ENCODE data around the gene PHKA2.

The PHKA2 gene

DNA sequence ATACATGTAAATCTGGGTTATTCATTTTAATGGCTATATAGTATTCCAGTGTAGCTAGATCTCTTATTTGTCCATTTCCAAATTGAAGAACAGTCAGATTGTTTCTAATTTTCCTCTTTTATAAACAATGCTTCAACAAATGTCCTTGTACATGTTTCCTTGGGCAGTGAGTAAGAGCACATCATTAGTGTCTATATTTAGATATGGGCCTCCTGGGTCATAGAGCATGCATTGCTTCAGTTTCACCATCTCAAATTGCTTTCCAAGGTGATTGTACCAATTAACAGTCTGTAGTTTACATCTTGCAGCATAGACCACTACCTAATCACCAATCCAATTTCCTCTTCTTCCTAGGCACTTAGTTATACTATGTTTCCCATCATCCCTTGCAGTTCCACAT is 13.4 kb downstream of the PHKA2 start:
- no peak for DNase-seq

DNA sequence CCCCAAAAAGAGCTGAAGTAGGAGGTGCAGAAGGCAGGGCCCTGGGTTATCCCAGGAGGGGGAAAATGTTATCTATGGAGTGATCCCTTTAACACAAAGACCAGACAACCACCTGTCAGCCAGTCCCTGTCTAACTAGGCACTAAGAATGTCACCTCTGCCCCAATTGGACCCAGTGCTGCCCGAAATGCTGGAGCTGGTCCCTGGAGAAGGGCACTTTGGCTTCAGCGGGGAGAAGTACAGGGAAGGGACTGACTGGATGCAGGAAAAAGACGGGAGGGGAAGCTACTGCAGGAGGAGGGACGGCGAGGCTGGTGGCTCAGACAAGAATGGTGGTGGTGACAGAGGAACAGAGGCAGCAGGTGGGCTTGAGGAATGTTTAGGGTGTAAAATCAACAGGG is 17.3 kb downstream of the PHKA2 start:
- no peak for DNase-seq

DNA sequence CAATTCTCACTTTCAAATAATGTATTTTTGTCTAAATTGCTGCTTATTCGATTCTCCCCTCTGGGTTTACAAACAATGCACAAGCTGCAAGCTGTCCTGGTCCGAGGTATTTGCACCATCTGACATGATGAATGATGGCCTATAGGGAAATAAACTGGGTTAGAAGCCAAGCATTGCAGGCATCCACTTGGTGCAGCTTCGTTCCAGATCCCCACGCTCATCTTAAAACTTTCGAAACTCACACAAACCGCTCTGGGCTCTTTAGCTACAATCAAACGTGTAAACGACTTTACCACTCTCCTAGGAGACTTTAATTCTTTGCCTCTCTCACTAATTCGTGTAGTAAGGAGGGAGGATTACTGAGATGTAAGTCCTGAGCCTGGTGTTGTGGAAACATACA is 19.0 kb downstream of the PHKA2 start:
- no peak for DNase-seq

DNA sequence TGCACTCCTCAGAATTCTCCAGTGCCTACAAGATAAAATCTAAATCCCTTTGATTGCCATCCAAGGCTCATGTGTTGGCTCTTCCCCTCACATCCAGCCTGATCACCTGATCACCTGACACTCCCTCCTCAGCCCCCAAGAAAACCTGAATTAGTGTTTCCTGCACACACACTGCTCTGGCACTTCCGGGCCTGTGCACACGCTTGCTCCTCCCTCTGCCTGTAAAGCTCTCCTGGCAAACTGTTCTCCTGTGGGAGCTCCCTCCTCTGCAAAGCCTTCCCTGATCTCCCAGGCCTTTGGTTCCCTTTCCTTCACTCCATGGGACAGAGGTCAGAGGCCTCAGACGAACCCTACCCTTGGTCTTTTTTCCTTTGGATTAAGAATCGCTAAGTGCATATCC is 19.9 kb downstream of the PHKA2 start:
- DNase-seq = no peak

DNA sequence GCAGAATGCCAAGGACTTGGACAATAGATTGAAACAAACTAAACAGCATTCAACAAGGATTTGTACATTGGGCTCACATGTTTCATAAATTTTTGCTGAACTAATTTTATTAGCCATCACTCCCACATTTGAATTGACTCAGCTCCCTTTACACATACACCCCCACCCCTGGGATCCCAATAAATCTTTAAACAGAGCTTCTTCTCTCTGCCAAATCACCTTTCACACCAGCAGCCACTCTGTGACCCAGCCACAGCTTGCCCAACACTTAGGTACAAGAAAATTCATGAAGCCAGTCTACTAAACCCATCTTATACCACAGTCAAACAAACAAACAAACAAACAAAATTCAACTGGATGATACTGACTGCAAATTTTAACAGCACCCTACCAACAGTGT is 21.6 kb downstream of the PHKA2 start:
- no peak for DNase-seq

DNA sequence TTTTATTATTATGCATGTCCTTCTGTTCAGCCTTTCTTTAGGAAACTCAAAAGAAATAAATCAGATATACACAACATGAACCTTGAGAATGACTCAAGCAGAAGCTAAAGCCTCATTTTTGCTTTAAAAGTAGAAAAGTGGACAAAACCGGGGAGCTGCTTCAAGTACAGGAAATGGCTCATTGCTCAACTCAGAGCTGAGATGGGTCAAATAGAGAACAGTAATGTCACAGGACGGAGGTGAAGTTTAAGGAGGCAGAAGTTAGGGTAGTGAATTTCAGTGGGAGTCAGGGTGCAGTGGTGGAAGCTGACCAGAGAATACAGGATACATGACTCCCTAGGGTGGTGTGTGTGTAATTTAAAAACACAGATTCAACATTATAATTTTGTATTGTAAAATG is 22.2 kb downstream of the PHKA2 start:
- DNase-seq = no peak

DNA sequence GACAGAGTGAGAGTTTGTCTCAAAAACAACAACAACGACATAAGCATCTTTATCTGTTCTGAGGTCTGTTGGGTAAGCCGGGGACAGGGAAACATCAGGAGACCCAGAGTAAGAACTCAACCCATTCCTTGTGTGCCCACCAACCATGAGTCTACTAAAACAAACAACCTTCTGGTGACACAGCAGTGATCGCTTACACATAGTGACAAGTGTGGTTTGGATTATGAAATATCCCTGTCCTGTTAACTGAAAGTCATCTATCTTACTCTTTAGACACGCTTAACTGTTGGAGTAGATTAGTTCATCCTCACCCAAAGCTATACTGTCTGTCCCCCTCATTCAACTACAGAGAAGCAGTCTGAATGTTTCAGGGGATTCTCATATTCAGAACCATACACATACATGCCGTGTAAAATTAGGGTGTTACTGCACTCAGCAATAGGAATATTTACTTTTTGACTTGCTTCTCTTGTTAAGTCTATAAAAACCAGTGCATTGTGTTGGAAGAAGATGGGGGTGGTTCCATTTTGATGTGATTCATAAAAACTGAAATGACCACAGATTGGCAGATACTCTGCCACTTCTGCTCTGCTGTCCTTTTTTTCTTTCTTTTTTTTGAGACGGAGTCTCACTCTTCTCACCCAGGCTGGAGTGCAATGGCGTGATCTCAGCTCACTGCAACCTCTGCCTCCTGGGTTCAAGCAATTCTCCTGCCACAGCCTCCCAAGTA is 27.4 kb downstream of the PHKA2 start:
- DNase-seq = no peak

DNA sequence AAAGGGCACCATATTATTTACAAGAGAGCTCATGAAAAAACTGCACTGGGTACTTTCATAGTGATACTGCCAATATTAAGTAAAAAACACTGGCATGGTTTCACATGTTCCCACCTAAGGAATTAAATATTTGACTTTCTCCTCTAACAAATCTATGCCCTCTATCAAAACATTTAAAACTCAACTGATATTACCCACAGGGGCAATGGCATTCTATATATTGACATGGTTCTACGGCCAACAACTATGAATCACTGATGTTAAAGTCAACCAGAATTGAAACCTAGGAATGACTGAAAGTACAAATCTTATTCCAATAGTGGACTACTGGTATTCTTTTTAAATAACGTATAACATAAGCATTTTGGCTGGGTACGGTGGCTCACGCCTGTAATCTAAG is 28.2 kb downstream of the PHKA2 start:
- no peak for DNase-seq

DNA sequence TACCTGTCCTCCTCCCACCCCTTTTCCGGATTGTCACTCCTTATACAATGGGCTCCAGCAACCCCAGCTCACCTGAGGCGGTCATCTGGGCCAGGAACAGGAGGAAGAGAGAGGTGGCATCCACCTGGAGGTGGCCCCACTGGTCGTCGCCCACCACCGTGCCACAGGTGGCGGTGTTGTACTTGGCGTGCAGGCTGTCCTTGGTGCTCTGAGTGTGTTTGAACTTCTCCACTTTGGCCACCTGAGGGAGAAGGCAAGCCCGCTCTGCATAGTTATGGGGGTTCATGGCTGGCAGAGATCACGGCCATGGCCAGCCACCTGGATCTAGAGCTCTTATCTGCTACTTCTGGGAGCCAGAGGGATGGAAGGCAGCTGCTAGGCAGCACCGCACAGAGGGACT is 32.9 kb downstream of the PHKA2 start:
- no peak for DNase-seq

DNA sequence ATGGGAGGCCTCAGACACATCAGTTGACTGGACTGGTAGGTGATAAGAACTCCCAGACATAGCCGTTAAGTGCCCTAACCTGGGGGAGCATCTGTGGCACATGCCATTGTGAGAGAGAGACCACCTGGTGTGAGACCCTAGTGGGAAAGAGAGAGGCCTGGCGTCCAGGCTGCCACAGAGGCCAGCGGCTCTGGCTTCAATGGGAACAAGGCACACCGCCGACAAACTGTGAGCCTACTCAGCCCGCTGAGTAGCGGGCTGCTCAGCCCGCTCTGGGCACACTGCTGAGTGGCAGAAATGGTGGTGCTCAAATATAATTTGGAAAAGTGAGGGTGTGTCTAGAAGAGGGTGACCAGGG is 34.0 kb downstream of the PHKA2 start:
- DNase-seq = no peak

DNA sequence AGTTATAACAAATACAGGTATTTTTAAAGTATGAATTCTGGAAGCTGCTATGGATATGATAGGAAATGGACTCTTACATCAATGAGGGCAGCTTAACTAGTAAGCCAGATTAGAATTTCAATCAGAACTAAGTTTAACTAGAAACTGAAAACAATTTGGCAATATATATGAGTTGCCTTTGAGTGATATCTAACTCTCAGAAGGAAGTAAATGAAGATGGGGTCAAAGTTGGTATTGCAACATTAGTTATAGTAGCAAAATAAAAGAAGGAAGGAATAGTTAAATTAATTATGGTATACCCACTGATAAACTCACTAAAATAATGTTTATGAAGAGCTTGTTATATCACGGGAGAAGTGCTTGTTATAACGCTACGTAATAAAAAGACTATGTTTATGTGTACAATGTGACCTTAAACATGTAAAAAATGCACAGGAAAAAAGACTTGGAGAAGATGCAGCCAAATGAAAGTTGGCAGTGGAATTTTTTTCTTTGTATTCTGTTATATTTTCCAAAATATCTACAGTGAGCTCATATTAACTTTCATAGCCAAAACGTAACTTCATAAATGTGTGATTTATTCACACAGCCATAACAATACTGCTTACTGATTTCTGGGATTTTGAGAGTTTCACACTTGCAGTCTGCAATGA is 34.5 kb downstream of the PHKA2 start:
- no peak for DNase-seq

DNA sequence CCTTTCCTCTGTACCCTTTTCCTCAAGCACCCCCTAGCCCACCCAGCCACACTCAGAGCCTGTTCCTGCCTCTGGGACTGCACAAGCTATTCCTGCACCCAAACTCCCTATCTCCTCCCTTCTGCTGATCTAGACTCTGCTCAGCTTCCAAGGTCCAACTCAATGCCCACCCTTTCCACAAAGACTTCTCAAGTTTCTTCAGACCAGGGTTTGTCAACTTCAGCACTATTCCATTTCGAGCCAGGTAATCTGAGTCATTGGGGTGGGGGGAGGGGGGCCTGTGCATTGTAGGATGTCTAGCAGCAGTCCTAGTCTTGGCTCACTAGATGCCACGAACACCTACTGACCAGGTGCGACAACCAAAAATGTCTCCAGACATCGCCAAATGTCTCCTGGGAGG is 37.3 kb downstream of the PHKA2 start:
- no peak for DNase-seq

DNA sequence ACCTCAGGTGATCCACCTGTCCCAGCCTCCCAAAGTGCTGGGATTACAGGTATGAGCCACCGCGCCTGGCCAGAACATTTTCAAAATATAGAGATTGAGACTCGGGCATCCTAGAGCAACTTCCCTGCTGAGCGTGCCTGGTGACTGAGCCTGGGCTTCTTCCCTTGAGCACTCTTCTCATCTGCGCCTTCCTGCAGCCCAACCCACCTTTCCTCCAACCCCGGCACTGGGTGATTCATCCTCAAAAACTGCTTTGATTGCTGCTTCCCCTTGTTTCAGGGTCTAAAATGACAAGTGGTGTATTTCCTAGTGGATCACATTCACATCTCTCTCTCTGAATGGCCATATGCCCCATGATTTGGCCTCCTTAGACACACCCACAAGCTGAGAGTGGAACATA is 37.8 kb downstream of the PHKA2 start:
- DNase-seq = no peak

DNA sequence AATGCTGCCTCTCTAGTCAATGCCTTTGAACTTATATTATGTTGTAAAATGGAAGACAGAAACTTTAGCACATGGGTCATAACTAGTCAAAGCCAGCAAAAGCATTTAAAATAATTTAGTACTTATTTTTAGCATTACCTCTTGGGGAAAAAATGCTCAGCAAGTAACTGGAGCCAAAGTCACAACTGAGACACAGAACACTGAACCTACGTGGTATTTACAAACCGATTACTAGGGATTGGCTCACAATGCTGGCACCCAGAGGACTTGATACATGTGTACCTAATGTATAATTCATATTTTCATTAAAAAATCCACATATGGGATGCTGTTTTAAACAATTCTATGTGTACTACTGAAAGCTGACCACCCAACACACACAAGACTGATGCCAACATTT is 38.4 kb downstream of the PHKA2 start:
- no peak for DNase-seq

DNA sequence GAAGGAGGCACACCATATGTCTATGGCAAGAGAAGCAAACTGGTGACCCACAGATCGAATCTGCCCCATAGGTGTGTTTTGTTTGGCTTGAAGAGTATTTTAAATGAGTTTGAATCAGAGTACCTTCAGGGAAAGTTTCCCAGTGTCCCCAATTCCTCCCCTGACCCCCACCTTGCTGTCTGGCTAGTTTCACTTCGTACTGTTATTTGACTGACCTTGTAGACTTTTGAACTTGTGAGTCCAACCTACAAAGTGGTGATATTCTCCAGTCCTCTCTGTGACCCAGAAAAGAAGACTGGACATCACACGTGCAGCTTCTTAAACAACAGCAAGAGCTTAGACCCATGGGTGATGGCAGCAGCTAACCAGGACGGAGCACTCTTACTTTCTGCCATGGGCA is 39.4 kb downstream of the PHKA2 start:
- no peak for DNase-seq

DNA sequence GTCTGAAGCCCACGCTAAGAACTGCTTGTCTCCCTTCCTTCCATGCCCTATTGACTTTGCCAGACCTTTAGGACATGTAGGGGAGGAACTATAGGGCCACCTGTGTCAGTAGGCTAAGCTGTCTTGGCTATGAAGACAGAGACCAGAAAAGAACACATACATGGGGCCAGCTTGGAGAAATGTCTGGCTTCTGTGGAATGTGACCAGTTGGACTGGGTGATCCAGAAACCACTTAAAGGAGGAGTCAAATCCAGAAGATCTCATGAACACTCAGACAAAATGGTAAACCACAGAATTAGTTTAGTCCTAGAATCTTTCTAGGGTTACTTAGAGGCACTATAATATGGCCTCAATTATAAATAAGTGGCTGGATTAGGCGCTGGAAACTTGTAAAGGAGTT is 42.0 kb downstream of the PHKA2 start:
- no peak for DNase-seq

DNA sequence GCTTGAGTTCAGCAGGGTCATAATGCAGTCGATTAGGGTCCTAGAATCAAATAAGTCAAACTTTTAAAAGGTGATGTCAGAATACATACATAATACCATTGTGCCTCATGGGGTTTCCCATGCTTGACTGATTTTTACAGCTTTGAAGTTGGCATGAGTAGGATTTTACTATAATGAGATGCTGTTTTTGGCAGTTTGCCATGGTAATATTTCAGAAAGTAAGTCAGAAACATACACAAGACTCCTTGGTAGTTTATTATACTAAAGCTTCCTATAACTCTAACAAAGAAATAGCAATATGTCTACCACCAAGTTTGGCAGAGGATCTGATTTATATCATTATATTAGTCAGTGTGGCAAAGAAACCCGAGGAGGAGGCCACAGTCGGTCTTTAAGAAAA is 45.2 kb downstream of the PHKA2 start:
- no peak for DNase-seq

DNA sequence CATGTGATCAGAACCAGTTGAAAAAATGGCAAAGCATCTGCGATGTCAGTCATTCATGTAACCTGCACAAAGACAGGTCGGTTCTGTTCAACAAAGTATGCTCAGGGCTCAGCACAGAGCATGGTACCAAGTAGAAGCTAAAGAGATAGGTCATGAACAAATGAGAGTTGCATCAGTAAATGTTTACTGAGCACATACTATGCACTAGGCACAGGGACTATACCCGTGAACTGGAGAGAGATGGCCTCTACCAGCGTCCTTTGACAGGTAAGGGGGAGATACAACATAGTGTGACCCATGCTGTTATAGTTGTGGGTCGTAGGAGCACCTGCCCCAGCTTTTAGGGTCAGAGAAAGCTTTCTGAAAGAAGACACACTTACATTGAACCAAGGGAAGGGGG is 46.7 kb downstream of the PHKA2 start:
- DNase-seq = no peak

DNA sequence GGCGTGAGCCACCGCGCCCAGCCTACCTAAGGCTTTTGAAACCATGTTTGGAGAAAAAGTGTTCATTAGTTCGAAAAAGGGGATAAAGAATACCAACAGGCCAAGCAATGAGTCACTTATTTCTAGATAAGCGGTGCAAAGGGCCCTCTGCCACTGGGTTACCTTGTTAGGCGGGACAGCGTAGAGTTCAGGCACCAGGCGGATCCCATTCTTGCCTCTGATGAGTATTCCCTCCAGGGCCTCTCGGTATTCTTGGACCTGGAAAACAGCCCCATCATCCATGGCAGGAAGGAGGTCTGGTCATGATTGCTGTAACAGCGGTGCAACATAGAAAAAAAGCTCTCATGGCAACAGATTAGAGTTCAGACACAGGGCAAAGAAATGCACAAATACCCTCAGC is 48.0 kb downstream of the PHKA2 start:
- DNase-seq = no peak

DNA sequence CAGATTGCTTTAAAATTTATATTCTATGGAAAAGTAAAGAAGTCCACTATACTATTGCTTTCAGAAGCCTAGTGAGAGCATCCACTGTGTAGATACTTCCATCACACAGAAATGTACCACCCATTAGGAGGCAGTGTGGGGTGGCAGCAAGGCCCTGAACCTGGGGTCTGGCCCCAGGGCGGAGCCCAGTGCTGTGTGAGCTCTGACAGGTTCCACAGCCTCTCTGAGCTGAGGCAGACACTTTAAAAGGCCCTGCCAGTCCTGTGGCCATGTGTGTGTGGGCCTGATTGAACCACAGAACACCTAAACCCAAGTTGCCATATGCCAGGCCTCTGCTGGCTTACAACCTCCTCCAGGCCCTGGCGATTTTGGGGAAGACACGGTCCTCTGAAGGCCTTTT is 49.2 kb downstream of the PHKA2 start:
- DNase-seq = no peak

DNA sequence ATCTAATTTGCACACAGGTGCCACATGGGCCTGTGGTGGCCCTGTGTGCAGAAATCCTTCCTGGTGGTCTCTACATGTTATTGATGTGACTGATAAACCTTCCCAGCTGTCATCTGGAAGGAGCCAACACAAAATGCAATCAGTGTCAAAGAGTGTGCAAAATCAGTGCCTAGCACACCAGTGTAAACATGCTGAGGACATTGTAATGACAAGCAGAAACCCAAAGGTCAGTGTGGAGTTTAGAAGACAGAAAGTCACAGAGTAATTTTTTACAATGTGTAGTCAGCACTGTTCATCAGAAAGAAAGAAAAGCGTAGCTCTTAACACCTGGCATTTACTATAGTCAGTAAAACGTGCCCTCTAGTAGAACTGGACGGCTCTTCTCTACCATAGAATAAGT is 50.3 kb downstream of the PHKA2 start:
- DNase-seq = no peak

DNA sequence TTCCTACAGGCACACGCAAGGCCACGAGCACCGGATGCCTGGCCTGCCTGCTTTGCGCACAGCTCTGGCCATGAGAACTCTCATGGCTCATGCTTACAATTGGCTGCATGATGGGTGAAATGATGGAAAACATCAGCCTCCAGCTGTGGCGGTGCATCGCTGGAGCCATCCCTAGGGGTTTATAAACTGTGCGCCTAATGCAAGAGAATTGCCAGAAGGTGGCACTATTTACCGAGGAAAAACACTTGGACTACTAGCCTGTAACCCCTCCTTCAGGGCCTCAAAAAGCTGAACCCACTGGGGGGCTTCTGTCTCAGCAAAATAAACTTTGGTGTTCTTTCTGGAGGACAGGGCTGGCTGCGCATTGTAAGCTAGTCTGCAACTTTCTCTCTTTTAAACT is 51.9 kb downstream of the PHKA2 start:
- DNase-seq = no peak

DNA sequence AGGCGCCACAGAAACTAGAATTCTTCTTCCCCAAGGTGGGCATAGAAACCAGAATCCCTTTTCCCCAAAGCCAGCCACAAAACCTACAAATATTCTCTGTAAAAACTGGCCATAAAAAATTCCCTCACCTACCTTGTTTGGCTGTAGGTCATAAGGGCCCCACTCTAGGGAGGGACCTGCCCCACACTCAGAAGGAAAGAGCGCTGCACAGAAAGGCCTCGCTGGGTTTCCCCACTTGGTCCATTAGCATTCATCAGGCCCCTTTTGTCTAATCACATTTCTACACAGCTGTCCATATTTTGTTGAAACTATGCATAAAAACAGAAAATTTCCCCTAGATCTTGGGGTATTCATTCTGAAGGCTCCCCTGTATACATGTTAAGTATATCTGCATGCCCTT is 54.1 kb downstream of the PHKA2 start:
- no peak for DNase-seq

DNA sequence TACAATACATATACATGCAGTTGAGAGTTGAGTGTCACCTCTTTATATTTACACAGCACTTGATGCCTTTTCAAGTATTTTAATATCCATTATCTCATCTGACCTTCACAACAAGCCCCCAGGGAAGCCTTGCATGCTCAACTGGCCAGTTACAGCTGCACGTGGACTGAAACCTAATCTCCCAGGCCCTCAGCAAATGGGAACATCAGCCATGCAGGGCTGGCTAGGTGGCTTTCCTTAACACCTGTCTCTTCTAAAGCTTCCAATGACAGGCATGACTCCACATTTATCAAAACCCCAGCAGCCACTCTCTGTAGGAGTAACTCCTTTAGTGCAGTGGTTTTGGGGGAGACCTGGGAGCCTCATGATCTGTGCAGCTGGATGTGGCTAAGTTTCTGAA is 56.4 kb downstream of the PHKA2 start:
- DNase-seq = no peak

DNA sequence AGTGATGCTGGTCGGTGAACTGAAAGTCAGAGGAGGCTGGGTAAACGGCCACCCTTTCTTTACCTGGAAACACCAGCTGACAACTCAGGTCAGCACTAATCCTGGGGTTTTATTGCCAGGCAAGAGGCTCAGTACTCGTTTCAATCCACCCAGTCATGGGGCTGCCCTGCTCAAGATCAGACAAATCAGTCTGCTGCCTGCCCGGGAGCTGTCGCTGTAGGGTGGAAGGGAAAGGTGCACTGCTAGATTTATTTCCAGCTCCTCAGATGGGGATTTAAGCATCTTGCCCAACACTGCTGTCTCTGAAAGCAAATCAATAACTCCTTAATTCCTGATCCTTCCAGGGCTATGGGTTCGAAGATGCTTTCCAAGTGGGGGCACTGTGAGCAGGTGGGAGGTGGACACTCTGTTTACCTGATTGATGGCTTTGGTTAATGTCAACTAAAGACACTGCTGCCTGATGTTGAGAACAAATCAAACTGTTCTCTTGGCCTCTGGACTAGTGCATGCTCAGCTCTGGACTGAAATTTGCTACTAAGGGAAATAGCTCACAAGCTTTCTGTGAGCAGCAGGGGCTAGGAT is 59.3 kb downstream of the PHKA2 start:
- no peak for DNase-seq
